Panc1 (cell line): ENCODE measurements around the gene MTMR2. TPM values are rescaled to one million over a fixed set of nuclear protein-coding genes. Genes with fewer than 3 reads are reported as not detected.

ENCODE experiments used
- ATAC-seq: fragments of 200-7000 bp; cut with Tn5 transposase; 2 replicates; pipeline ENCODE4 v1.9.1; 2020; ENCODE audit warnings: mild to moderate bottlenecking, moderate library complexity
- BruUV-seq: library from RNA; stranded (reverse); fragments of 400-500 nt; replicated peaks from 2 replicates; lab custom pipeline; 2021; lab: Mats Ljungman, UMichigan
- CTCF ChIA-PET: fragments of 300-600 bp; sonication (Branson Sonifier 250); formaldehyde crosslinking; loops from one replicate; lab custom pipeline; 2022; ENCODE audit warnings: antibody characterized with exemption; lab: Charles Lee
- POLR2A ChIA-PET: fragments of 300-600 bp; sonication (Branson Sonifier 250); formaldehyde crosslinking; loops from one replicate; lab custom pipeline; 2022; ENCODE audit warnings: antibody characterized with exemption; lab: Charles Lee
- DNase-seq: peaks from one replicate; pipeline ENCODE4 v3.0.0-alpha.2; 2010; ENCODE audit warnings: low read depth, low spot score
- H3K27ac ChIP-seq: 2 replicates; pipeline ENCODE4 v1.5.1; 2011; ENCODE audit warnings: mild to moderate bottlenecking, low read length, inconsistent platforms
- H3K27me3 ChIP-seq: fragments of 200-500 bp; sonication (Bioruptor generic); 2 replicates; pipeline ENCODE4 v1.6.0; 2014; ENCODE audit warnings: low read length, inconsistent platforms; ENCODE audit not compliant: control insufficient read depth, insufficient read depth
- H3K36me3 ChIP-seq: fragments of 200-500 bp; sonication (Bioruptor generic); 2 replicates; pipeline ENCODE4 v1.5.1; 2014; ENCODE audit warnings: inconsistent platforms, mild to moderate bottlenecking, low read length, moderate library complexity; ENCODE audit not compliant: control insufficient read depth, insufficient read depth
- H3K4me1 ChIP-seq: 2 replicates; pipeline ENCODE4 v1.5.1; 2011; ENCODE audit warnings: inconsistent platforms, mild to moderate bottlenecking, low read length, moderate library complexity; ENCODE audit not compliant: control insufficient read depth, insufficient read depth
- H3K4me3 ChIP-seq, 2 experiments: 2 replicates each; pipeline ENCODE4 v1.5.1; 2011 to 2012; ENCODE audit warnings: low read depth in 2 of 2, low read length in 2 of 2, mild to moderate bottlenecking in 2 of 2, inconsistent platforms in 1 of 2, moderate library complexity in 1 of 2
- H3K9me3 ChIP-seq: fragments of 200-500 bp; sonication (Bioruptor generic); 2 replicates; pipeline ENCODE4 v1.5.1; 2014; ENCODE audit warnings: low read depth, mild to moderate bottlenecking, inconsistent platforms, low read length, moderate library complexity; ENCODE audit not compliant: control insufficient read depth, insufficient read depth
- POLR2AphosphoS5 ChIP-seq: IDR thresholded peaks from 2 replicates; pipeline ENCODE4 v1.6.1; 2012; ENCODE audit warnings: mild to moderate bottlenecking, low read depth, low read length, moderate library complexity
- SIN3A ChIP-seq: IDR thresholded peaks from 2 replicates; pipeline ENCODE4 v1.6.1; 2012; ENCODE audit warnings: low read depth, mild to moderate bottlenecking, low read length, moderate library complexity, borderline replicate concordance; ENCODE audit not compliant: insufficient read depth
- TCF7L2 ChIP-seq: IDR thresholded peaks from 2 replicates; pipeline ENCODE4 v1.6.1; 2011; ENCODE audit warnings: mild to moderate bottlenecking, low read depth, low read length, inconsistent platforms
- in situ Hi-C: cut with HindIII; loops from 2 replicates; pipeline ENCODE4 v1.10.0; 2016; ENCODE audit warnings: low sequenced_read_pairs, low pct_unique_long_range_greater_than_20kb
- intact Hi-C: fragments of 100-400 bp; cut with micrococcal nuclease; formaldehyde crosslinking; loops from one replicate; pipeline ENCODE4 v1.10.0; 2022; ENCODE audit not compliant: unreplicated experiment
- total RNA-seq: library from RNA; stranded (reverse); gene quantifications from one replicate; pipeline ENCODE4 v1.2.1, GENCODE V29; 2021; ENCODE audit not compliant: unreplicated experiment
- TF ChIP-seq, protein P1 (sequence below): fragments of 450-650 bp; IDR thresholded peaks from 2 replicates; pipeline ENCODE4 v1.5.1; 2017; ENCODE audit warnings: mild to moderate bottlenecking
- TF ChIP-seq, protein P2 (sequence below), 2 experiments: IDR thresholded peaks; 2 replicates each; pipeline ENCODE4 v1.6.1; 2011 to 2012; ENCODE audit warnings: low read depth in 2 of 2, control low read depth in 1 of 2, low read length in 1 of 2, mild to moderate bottlenecking in 1 of 2, moderate library complexity in 1 of 2; ENCODE audit not compliant: insufficient read depth in 1 of 2

Gene MTMR2
- total RNA-seq, 1 experiment from 2014 or later, result 44.8 TPM

DNA sequence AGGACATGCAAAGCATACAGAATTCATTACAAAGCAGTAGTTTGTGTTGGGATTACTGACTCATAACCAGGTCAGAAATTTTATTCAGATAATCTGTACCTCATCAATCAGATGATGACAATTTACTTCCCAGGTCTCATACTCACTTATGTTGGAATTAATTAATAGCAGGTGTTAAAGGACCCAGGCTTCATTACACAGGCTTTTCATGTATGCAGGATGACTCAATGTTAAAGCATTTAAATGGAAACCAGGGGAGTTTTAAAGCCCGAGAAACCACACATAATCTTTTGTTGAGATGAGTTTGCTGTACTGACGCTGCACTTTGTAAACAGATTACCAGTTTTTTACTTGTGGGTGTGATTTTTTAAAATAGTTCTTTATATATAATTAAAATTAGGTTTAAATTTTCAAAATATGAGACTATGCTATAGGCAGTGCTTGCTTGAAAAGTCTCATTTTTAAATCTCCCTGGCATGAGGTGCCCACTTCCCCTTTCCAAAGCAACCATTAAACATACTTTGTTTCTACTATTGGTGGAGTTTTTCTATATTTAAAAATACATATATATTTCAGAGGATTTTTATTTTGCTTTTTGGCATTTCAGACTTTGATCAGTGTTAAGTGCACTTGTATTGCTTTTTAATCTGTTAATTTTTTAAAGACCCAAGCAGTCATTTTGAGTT lies 92.6 kb downstream of the MTMR2 start:
- Histone ChIP-seq H3K4me3 (no peak overlapping the region), H3K27ac (no peak overlapping the region), H3K4me1 (0 out of 2 replicates have a peak, but pooled peaks cover 4% of the 10 kb centered on the region), H3K36me3 (peaks cover 52% of the 10 kb centered on the region), H3K9me3 (no peaks in the 10 kb centered on the region), H3K27me3 (no peaks in the 10 kb centered on the region)
- DNase-seq (no peak), ATAC-seq (no peak)
- CTCF ChIA-PET, result no interaction called here
- TF ChIP-seq, protein P1, sequence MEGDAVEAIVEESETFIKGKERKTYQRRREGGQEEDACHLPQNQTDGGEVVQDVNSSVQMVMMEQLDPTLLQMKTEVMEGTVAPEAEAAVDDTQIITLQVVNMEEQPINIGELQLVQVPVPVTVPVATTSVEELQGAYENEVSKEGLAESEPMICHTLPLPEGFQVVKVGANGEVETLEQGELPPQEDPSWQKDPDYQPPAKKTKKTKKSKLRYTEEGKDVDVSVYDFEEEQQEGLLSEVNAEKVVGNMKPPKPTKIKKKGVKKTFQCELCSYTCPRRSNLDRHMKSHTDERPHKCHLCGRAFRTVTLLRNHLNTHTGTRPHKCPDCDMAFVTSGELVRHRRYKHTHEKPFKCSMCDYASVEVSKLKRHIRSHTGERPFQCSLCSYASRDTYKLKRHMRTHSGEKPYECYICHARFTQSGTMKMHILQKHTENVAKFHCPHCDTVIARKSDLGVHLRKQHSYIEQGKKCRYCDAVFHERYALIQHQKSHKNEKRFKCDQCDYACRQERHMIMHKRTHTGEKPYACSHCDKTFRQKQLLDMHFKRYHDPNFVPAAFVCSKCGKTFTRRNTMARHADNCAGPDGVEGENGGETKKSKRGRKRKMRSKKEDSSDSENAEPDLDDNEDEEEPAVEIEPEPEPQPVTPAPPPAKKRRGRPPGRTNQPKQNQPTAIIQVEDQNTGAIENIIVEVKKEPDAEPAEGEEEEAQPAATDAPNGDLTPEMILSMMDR, result no peak
- TF ChIP-seq POLR2AphosphoS5 (no peak), TCF7L2 (no peak)
- in situ Hi-C loops (no loop called here), intact Hi-C loops (loop anchor here (10.0 kb wide), 1 partner anchor 563 kb away; the partner anchor contains the start of gene JRKL)
- POLR2A ChIA-PET, result no interaction called here
- no TSS peak for BruUV-seq

DNA sequence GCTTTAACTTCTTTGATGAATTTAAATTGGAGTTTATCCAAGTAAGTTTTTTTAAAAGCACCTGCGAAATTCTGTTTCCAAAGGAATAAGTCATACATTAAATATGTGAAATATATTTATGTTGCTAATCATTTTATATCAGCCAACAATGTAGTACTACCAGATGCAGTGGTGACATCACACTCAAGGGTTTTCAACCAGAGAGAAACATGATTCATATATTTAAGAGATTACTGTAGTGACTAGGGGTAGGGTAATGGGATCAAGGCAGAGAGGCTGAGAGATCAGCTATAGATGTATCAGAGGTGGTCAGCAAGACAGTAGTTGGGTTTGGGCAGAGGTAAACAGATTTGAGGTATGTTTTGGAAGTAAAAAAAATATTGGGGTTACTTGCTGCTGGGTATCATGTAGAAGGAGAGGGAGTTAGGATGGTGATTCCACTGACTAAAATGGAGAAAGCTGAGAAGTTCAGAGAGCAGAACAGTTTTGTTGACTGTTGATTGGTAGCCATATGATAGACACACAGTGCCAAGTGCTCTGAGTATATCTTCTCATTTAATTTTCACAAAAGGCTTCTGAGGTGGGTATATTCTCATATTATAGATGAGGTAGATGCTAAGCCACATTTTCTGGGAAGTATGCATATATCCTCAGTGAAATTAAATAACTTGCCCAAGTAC lies 94.2 kb downstream of the MTMR2 start:
- no peaks in the 10 kb centered on the region for H3K9me3 ChIP-seq
- in situ Hi-C loops, result no loop called here
- DNase-seq, result no peak
- TF ChIP-seq, protein P1, result no peak
- TF ChIP-seq POLR2AphosphoS5 (no peak), TCF7L2 (no peak), SIN3A (no peak)
- TF ChIP-seq, protein P2, sequence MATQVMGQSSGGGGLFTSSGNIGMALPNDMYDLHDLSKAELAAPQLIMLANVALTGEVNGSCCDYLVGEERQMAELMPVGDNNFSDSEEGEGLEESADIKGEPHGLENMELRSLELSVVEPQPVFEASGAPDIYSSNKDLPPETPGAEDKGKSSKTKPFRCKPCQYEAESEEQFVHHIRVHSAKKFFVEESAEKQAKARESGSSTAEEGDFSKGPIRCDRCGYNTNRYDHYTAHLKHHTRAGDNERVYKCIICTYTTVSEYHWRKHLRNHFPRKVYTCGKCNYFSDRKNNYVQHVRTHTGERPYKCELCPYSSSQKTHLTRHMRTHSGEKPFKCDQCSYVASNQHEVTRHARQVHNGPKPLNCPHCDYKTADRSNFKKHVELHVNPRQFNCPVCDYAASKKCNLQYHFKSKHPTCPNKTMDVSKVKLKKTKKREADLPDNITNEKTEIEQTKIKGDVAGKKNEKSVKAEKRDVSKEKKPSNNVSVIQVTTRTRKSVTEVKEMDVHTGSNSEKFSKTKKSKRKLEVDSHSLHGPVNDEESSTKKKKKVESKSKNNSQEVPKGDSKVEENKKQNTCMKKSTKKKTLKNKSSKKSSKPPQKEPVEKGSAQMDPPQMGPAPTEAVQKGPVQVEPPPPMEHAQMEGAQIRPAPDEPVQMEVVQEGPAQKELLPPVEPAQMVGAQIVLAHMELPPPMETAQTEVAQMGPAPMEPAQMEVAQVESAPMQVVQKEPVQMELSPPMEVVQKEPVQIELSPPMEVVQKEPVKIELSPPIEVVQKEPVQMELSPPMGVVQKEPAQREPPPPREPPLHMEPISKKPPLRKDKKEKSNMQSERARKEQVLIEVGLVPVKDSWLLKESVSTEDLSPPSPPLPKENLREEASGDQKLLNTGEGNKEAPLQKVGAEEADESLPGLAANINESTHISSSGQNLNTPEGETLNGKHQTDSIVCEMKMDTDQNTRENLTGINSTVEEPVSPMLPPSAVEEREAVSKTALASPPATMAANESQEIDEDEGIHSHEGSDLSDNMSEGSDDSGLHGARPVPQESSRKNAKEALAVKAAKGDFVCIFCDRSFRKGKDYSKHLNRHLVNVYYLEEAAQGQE (IDR thresholded peaks at IDR 0.05; ENCODE audit: insufficient read depth in 1 of 2, low read depth in 2 of 2, low read length in 1 of 2), result no peak
- 0 out of 2 replicates have a peak, but pooled peaks have one; percentile 23 for ATAC-seq
- H3K27ac ChIP-seq, result no peak overlapping the region
- ChIA-PET POLR2A (no interaction called here), CTCF (interaction anchor here (1.3 kb wide), 1 partner anchor 513 kb away, joined by 4 read pairs; the partner anchor contains the start of gene MAML2)
- intact Hi-C loops, result loop anchor here (10.0 kb wide), 1 partner anchor 565 kb away; the partner anchor contains the start of gene JRKL
- H3K4me1 ChIP-seq, result 0 out of 2 replicates have a peak, but pooled peaks cover 4% of the 10 kb centered on the region
- no peaks in the 10 kb centered on the region for H3K27me3 ChIP-seq
- peaks cover 44% of the 10 kb centered on the region for H3K36me3 ChIP-seq
- no peak overlapping the region for H3K4me3 ChIP-seq
- BruUV-seq, result no TSS peak
